ENCODE results near the gene TANC1.

The TANC1 gene

DNA sequence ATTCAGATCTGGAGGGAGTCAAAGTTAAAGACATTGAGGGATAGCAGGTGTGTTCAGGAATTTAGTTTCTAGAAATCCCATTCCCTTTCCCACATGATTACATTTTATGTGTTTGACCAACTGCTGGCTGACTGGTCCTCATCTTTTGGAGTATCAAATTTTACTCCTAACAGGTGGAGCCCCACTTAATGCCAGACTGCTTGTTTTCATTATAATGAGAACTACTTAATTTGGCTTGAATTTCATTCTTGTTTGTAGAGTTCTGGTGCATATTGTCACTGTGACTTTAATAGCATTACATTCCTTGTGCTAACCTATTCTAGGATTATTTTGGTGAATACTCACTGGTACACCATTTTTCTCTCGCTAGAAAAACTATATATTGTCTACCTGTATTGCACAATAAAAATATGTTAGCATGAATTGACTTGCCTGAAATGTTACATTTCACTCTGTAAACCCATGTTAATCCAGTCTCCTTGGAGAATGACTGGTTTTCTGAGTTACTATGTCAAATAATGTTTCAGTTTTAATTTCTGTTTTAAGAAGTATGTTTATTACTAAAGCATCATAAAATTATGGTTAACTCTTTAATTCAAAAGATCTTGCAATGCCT, 98.2 kb downstream of the TANC1 start:
- no peak for DNase-seq

DNA sequence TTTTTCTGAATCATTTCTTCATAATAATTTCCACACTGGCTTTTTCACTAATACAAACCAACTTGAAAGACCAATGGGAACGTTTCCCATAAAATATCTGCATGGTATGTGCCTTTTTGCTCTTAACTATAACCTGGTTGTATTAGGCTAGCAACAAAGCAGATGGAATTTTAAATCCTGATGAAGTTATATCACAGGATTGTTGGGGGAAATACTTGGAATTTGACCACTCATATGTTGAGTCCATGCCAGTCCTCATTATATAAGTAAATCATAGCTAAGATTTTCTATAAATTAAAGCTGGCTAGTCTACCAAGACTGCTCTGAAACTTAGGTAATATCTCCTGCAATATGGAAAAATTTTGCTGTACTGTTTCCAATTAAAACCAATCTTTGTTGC, 99.5 kb downstream of the TANC1 start:
- DNase-seq, result no peak

GRCh38 chr2:159069229-159069628, 100.8 kb downstream of the TANC1 start:
- no peak for DNase-seq

- no peak for DNase-seq
Observed at GRCh38 chr2:159070235-159070634, 101.8 kb downstream of the TANC1 start.

GRCh38 chr2:159071190-159071915, 102.9 kb downstream of the TANC1 start:
- DNase-seq, result no peak

GRCh38 chr2:159072795-159073194, 104.4 kb downstream of the TANC1 start:
- no peak for DNase-seq

- no peak for DNase-seq
Observed at GRCh38 chr2:159073256-159073655, 104.8 kb downstream of the TANC1 start.

DNA sequence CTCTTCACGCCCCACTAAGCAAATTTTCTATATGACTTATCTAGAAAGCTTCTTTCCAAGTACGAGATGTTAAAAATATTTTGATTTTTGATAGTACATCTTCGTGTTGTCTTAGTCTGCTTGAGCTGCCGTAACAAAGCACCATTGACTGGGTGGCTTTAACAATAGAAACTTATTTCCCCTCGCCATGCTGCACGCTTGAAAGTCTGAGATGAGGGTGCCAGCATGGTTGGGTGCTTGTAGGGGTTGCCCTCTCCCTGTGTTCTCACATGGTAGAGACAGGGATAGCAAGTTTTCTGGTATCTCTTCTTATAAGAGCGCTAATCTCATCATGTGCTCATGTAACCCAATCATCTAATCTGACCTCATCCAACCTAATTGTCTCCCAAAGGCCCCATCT, 106.2 kb downstream of the TANC1 start:
- no peak for DNase-seq

DNA sequence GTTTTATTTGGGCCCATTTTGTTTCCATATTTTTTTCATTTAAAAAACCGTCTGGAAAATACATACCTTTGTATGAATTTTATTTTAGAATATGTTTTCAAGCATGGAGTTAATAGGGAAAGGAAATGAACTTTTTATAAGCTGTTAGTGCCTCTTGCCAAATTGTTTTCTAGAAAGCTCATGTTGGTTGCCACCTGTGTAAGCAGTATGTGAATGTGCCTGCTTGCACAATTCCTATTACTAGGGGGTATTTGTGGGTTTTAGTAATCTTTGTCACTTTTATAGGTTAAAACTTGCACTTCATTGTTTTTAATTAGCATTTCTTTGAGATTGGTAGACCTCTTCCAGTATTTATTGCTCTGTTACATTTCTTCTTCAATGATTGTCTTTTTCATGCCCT, 107.3 kb downstream of the TANC1 start:
- no peak for DNase-seq

GRCh38 chr2:159076241-159076640, 107.8 kb downstream of the TANC1 start:
- DNase-seq, result no peak

- DNase-seq, result no peak
Observed at GRCh38 chr2:159077869-159078268, 109.4 kb downstream of the TANC1 start.

- no peak for DNase-seq
Observed at GRCh38 chr2:159078443-159078842, 110.0 kb downstream of the TANC1 start.

DNA sequence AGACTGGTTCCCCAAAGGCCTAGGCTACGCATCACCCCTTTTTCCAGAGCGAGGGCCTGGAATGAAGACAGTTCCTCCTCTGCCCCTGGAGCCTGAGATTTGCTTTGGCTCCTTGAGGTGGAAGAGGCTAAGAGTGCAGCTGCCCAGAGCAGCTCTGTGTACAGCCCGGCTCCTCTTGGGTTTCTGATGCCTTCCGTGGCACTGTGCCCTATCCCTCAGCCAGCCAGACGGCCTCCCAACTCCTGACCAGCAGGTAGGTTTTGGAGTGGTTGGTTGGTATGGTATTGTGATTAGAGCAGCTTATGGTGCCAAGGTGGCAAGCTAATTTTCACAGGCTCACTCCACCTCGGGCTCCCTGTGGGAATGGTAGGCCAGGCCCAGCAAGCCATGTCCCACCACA, 112.2 kb downstream of the TANC1 start:
- DNase-seq, result no peak

GRCh38 chr2:159082119-159082518, 113.7 kb downstream of the TANC1 start:
- DNase-seq, result no peak

- no peak for DNase-seq
Observed at GRCh38 chr2:159084384-159085370, 116.2 kb downstream of the TANC1 start.

DNA sequence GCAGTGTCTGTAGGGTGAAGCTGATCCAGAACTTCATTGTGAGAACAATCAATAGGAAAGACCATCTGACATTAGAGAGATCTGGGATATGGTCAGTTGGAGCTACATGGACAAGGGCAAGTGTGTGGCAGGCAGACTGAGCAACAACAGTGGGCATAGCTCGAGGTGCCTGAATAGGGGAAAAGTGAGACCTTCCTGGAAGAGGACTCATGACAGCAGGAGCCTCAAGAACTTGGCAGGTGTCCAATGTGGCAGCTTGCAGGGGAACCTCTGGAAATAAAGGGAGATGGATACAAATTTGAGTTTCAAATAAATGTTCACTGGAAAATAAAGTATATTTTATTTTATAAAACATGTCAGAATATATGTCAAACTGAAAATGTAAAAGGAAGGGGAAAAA, 117.9 kb downstream of the TANC1 start:
- no peak for DNase-seq

DNA sequence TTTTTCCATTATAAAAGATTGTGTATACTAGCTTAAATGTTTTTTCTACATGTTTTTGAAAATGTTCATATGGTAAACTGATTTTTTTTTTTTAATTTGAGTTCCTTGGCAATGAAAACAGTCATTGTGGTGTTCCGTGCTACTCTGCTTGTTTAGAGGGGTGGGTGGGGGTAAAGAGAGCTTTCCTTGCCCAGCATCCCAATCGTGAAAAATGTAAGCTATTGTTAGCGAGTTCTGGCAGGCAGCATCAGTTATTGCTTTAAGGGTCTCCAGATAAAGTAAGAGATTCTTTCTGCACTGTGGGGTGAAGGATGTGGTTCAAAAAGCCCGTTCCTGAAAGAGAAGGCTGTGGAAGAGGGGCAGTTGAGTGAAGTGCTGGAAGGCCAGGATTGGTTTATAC, 118.4 kb downstream of the TANC1 start:
- DNase-seq, result no peak

DNA sequence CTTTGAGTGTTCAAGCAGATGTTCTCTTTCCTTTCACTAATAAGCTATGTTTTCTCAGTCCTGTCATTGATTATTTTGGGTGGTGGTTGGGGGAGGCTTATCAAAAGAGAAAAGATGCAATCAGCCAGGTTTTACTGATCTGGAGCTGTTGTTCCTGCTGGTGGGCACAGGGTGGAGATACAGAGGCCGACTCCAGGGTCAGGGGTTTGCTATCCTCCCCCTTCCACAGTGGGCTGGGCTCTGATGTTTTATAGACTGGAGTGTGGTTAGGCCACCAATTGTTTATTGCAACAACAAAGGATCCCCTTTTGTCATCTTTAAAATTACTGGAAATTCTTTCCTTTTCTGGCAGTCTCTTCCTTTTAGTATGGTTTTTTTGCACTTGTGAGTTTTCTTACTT, 120.5 kb downstream of the TANC1 start:
- DNase-seq, result no peak

DNA sequence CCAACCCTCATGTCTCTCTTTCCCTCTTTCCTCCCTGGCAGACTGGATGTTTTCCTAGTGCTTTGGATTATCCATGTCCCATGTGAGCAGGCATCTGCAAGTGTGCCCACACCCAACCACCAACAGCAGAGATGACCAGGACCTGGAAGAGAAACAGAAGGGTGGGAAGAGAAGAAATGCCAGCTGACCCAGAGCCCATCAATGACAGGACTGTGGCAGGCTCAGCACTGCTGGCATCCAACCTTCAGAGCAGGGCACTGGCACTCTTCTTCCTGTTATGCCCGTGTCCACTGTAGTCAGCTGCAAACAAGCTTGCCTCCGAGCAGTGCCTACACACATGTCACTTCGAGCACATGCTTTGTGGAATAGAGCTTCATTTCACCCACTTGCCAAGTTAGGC, 121.1 kb downstream of the TANC1 start:
- no peak for DNase-seq

DNA sequence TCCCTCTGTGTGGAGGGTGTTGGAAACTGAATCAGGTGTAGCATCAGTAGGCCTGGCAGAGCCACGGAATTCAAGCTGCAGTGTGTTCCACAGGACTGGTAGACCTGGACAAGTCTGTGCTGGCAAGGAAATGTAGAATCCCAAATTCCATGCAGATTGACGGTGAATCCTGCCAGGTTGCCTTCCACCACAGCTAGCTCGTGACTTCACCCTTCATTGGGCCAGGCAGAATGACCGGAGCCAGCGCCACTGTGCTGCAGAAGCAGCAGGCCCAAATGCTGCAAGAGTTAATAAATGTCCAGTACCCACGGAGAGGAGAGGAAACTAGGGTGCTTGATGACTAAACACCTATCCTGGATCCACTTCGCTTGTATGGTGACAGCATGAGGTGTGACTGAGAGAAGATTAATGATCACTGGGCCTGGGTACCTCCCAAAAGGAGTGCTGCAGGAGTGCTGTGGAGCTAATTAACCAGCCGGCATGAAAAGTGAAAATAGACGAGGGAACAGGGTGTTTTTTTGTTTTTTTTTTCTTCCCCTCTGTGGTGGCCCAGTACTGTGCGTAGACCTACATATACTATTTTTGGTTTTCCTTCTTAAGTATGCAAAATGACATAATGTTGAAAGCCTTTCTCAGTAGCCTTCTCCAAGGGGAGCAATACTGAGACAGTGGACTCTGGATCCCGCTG, 122.2 kb downstream of the TANC1 start:
- no peak for DNase-seq

DNA sequence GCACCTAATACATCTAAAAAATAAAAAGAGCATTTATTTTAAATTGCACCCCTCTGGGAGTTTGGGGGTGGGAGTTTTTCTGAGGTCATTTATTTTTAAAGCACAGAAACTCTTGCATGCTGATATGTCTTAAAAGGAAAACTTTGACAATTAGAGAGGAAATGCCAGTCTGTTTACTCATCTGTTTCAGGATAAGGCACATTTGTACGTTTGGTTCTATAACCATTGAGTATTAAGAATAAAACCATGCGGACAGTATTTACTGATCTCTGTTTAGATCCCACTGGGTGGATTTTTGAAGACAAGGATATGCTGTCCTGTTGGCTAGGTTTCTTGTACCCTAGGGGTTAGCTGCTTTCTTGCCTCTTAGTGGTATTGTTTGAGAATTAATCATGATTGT, 122.9 kb downstream of the TANC1 start:
- DNase-seq, result no peak

DNA sequence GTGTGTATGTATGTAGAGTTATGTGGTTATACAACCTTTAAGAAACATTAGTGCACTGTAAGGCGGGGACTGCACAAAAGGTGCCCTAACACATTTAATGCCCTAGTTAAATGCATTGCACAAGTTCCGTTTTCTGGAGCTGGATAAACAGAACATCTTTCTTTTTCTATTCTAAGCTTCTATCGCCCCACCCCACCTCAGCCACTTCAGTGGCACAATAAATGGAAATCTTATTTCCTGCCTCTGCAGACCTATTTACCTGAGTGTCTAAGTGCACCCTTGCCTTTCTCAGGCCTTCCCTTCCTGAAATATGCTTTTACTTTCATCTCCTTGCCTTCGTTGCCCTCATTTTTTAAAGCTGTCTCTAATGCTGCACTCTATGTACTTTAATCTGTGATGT, 123.5 kb downstream of the TANC1 start:
- no peak for DNase-seq

- DNase-seq, result no peak
Observed at GRCh38 chr2:159093497-159093896, 125.1 kb downstream of the TANC1 start.
